GM19452 (cell line): ENCODE measurements around the gene F7.

Experiments used
- ATAC-seq: cut with Tn5 transposase; IDR thresholded peaks from one replicate; pipeline ENCODE4 v1.9.1; 2021; ENCODE audit not compliant: unreplicated experiment

F7 gene

DNA sequence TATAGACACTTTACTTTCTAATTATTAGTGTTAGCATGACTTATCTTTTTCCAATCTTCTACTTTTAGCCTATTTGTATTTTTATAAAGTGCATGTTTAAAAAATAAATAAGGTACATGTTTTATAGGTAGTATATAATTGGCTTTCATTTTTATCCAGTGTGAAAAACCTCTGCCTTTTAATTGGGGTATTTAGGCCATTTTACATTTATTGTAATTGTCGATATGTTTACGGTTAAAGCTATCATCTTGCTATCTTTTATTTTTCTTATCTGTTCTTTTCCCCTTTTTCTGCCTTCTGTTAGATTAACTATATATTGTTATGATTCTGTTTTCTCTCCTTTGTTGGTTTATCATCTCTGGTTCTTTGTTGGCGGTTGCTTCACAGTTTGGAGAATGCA, 62.0 kb downstream of the F7 start:
- no peak for ATAC-seq

DNA sequence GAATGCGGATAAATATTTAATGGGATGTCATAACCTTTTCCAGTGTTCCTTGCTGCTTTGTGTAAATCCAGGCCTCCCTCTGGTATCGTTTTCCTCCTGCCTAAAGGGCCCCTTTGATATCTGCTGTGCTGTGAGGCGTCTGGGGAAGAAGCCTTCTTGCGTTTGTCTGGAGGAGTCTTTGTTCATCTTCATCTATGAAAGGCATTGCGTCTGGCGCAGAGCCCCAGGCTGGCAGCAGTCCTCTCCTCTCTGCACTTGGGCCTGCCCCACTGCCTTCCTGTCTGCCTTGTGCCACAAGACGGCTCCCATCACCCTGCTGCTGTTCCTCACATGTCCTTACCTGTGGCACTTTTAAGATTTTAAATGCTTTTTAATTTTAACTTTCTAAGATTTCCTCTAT, 62.6 kb downstream of the F7 start:
- ATAC-seq, result no peak

DNA sequence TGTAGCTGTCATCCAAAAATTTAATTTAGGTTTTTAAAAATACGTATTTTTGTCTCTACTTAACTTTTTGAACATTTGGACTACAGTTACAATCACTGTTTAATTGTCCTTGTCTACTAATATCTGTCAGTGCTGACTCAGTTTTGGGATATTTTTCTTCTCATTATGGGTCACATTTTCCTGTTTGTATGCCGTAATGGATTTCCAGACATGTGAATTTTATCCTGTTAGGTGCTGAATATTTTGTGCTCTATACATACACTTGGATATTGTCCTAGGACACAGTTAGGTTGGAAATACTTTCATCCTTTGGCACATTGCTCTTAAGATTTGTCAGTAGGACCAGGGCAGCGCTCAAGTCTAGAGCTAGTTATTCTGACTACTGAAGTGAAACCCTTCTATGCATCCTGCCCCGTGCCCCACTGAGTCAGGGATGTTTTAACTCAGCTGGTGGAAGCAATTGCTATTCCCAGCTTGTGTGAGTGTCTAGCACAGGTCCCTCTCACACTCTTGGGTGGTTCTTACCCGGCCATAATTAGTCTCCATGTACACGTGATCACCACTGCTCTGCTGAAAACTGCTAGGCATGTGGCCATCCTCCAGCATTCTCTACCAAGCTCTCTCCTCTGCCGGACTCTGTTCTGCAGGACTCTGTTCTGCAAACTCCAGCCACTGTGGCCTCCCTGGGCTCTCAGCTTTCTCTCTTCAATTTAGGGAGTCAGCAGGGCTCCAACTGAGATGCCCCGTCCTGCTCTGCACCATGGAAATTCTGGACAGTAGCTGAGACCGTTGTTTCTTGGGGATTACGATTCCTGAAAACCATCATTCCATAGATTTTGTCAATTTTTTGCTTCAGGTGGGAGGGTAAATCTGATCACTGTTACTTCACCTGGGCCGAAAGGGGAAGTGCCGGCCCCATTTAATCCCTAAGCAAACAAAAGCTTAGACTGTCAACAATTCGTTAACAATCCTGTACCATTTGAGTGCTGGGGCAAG, 64.0 kb downstream of the F7 start:
- ATAC-seq, result no peak
